Measurements from ENCODE around the gene ARID5B.

Gene ARID5B

GRCh38 chr10:61967298-61967697 lies 65.8 kb downstream of the ARID5B start:
- ATAC-seq (ENCODE audit: insufficient read depth, low read depth) (no peak), DNase-seq (no peak)
- Histone ChIP-seq H3K27ac (ENCODE audit: low read length) (no peak overlapping the region), H3K9me3 (ENCODE audit: insufficient read depth, low read length, severe bottlenecking) (no peaks in the 10 kb centered on the region), H3K4me2 (ENCODE audit: insufficient read depth, low read length) (no peak overlapping the region), H3K36me3 (ENCODE audit: insufficient read depth, low read length) (no peaks in the 10 kb centered on the region), H3K9ac (ENCODE audit: low read depth, low read length) (no peak overlapping the region), H3K4me3 (ENCODE audit: low read depth in 1 of 2, low read length in 2 of 2) (no peak overlapping the region), H3K79me2 (ENCODE audit: insufficient read depth, low read length) (no peaks in the 10 kb centered on the region), H3K27me3 (ENCODE audit: insufficient read depth, low read length, poor library complexity) (no peaks in the 10 kb centered on the region), H2AFZ (ENCODE audit: low read depth, low read length) (no peak overlapping the region), H3K4me1 (ENCODE audit: insufficient read depth, low read length) (no peaks in the 10 kb centered on the region), H4K20me1 (ENCODE audit: insufficient read depth, low read length) (no peaks in the 10 kb centered on the region)
- TF ChIP-seq EZH2 (IDR thresholded peaks at IDR 0.05; ENCODE audit: borderline replicate concordance, low read depth, low read length, severe bottlenecking) (no peak), CTCF (IDR thresholded peaks at IDR 0.05; ENCODE audit: borderline replicate concordance, extremely low read depth, low read length, poor library complexity, severe bottlenecking) (no peak)

GRCh38 chr10:61970182-61971002 lies 68.9 kb downstream of the ARID5B start:
- H3K4me2 ChIP-seq (ENCODE audit: insufficient read depth, low read length) = no peak overlapping the region
- H4K20me1 ChIP-seq (ENCODE audit: insufficient read depth, low read length) = no peaks in the 10 kb centered on the region
- no peaks in the 10 kb centered on the region for H3K9me3 ChIP-seq (ENCODE audit: insufficient read depth, low read length, severe bottlenecking)
- no peaks in the 10 kb centered on the region for H3K79me2 ChIP-seq (ENCODE audit: insufficient read depth, low read length)
- no peak overlapping the region for H3K4me3 ChIP-seq (ENCODE audit: low read depth in 1 of 2, low read length in 2 of 2)
- H3K9ac ChIP-seq (ENCODE audit: low read depth, low read length) = no peak overlapping the region
- H3K36me3 ChIP-seq (ENCODE audit: insufficient read depth, low read length) = no peaks in the 10 kb centered on the region
- TF ChIP-seq CTCF (IDR thresholded peaks at IDR 0.05; ENCODE audit: borderline replicate concordance, extremely low read depth, low read length, poor library complexity, severe bottlenecking) = no peak
- ATAC-seq (ENCODE audit: insufficient read depth, low read depth) = no peak
- no peaks in the 10 kb centered on the region for H3K27me3 ChIP-seq (ENCODE audit: insufficient read depth, low read length, poor library complexity)
- H3K4me1 ChIP-seq (ENCODE audit: insufficient read depth, low read length) = no peaks in the 10 kb centered on the region
- DNase-seq = no peak
- H3K27ac ChIP-seq (ENCODE audit: low read length) = no peak overlapping the region
- no peak overlapping the region for H2AFZ ChIP-seq (ENCODE audit: low read depth, low read length)

GRCh38 chr10:61971003-61971325 lies 69.5 kb downstream of the ARID5B start:
- no peaks in the 10 kb centered on the region for H3K4me1 ChIP-seq (ENCODE audit: insufficient read depth, low read length)
- H3K27me3 ChIP-seq (ENCODE audit: insufficient read depth, low read length, poor library complexity) = no peaks in the 10 kb centered on the region
- no peaks in the 10 kb centered on the region for H4K20me1 ChIP-seq (ENCODE audit: insufficient read depth, low read length)
- H3K79me2 ChIP-seq (ENCODE audit: insufficient read depth, low read length) = no peaks in the 10 kb centered on the region
- DNase-seq = no peak
- no peak overlapping the region for H3K9ac ChIP-seq (ENCODE audit: low read depth, low read length)
- no peak for ATAC-seq (ENCODE audit: insufficient read depth, low read depth)
- H3K36me3 ChIP-seq (ENCODE audit: insufficient read depth, low read length) = no peaks in the 10 kb centered on the region
- no peak overlapping the region for H3K4me2 ChIP-seq (ENCODE audit: insufficient read depth, low read length)
- no peaks in the 10 kb centered on the region for H3K9me3 ChIP-seq (ENCODE audit: insufficient read depth, low read length, severe bottlenecking)
- H3K4me3 ChIP-seq (ENCODE audit: low read depth in 1 of 2, low read length in 2 of 2) = no peak overlapping the region
- no peak for TF ChIP-seq EZH2 (IDR thresholded peaks at IDR 0.05; ENCODE audit: borderline replicate concordance, low read depth, low read length, severe bottlenecking)
- TF ChIP-seq CTCF (IDR thresholded peaks at IDR 0.05; ENCODE audit: borderline replicate concordance, extremely low read depth, low read length, poor library complexity, severe bottlenecking) = no peak
- no peak overlapping the region for H3K27ac ChIP-seq (ENCODE audit: low read length)
- no peak overlapping the region for H2AFZ ChIP-seq (ENCODE audit: low read depth, low read length)
